HepG2 (cell line): ENCODE measurements around the gene CNOT1. TPM values are rescaled to one million over a fixed set of nuclear protein-coding genes. Genes with fewer than 3 reads are reported as not detected.

Experiments used
- CHD2 ChIP-seq: IDR thresholded peaks from 2 replicates; pipeline ENCODE4 v1.6.1; 2011; ENCODE audit warnings: low read depth, low read length, improper control_type of control experiment
- RFXANK ChIP-seq: IDR thresholded peaks from 2 replicates; pipeline ENCODE4 v1.6.1; 2016
- SKIL ChIP-seq: sonication (generic); formaldehyde crosslinking; IDR thresholded peaks from 2 replicates; pipeline ENCODE4 v1.8.0; 2022; ENCODE audit warnings: missing genetic modification reagents, mild to moderate bottlenecking, moderate library complexity, borderline replicate concordance
- ZNF609 ChIP-seq: sonication (generic); formaldehyde crosslinking; IDR thresholded peaks from 2 replicates; pipeline ENCODE4 v1.4.0; 2020; ENCODE audit warnings: mild to moderate bottlenecking, missing genetic modification reagents, borderline replicate concordance
- polyA plus RNA-seq, 8 experiments: library from polyadenylated mRNA; depleted of rRNA in 3 of 8; stranded (reverse) in 7 of 8; unstranded in 1 of 8; fragments of >200 nt; fragmentation: Illumina TruSeq in 4 of 8; extraction: Trizol in 4 of 8; gene quantifications; 2 replicates each; pipeline versions ENCODE4 v1.2.1 to v1.2.3, GENCODE V29; 2011 to 2016; ENCODE audit warnings: low read depth in 4 of 8, missing spikeins in 1 of 8, mixed read lengths in 1 of 8; ENCODE audit not compliant: insufficient read depth in 1 of 8
- total RNA-seq, 5 experiments: library from RNA; depleted of rRNA; stranded (reverse); fragments of >200 nt; fragmentation: Illumina TruSeq; extraction: Trizol; gene quantifications; 2 replicates each; pipeline ENCODE4 v1.2.3, GENCODE V29; 2016; ENCODE audit warnings: low read depth in 1 of 5

Gene CNOT1
- total and polyA plus RNA-seq, 2 of the 13 experiments (the other 11 are each of a cell fraction or from before 2014, with no cell fraction given), result 188 to 232 TPM

- TF ChIP-seq ZNF609 (no peak), CHD2 (no peak), SKIL (no peak), RFXANK (CRISPR knock-in tag) (no peak)
Measured at GRCh38 chr16:58507963-58508670, 121.5 kb downstream of the CNOT1 start (continued).
